ENCODE data around the gene PMFBP1. TPM values are rescaled to one million over a fixed set of nuclear protein-coding genes. Genes with fewer than 3 reads are reported as not detected.

PMFBP1 gene
- polyA plus RNA-seq (ENCODE audit: insufficient read length), result 4.7 TPM
- long read RNA-seq, donor 1, result 0 reads
- long read RNA-seq, donor 2, result 0 reads
- long read RNA-seq, donor 3, result 0 reads
- long read RNA-seq, donor 4, result 0 reads
- long read RNA-seq, donor 5, result 0 reads
- long read RNA-seq, donor 6, result 0 reads
- long read RNA-seq, donor 7, result 0 reads
- long read RNA-seq, donor 8, result 0 reads

GRCh38 chr16:72172105-72173034 lies at the start of gene PMFBP1:
Gene PMFBP1, minus strand, starts transcription at chr16:72172155. Its CDS starts 947 bp downstream, at chr16:72171208.
- no peak for DNase-seq

DNA sequence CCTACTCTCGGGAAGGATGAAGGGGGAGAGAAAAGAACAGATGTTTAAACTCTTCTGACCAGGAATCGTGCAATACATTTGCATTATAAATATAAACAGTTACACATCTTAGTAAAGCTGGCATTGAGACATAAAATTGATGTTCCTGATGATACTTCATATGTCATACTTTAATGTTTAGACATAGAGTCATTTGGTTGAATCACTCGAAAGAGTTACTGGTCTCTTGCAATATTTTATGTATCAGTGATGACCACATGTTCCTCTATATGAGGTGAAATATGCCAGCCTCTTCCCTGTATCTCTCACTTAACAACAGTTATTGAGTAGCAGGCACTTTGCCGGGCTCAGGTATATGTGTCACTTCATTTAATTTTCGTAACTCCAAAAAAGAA lies 49.7 kb upstream of the PMFBP1 start:
- DNase-seq, result no peak

GRCh38 chr16:72220875-72221629 lies 49.1 kb upstream of the PMFBP1 start:
- no peak for DNase-seq

DNA sequence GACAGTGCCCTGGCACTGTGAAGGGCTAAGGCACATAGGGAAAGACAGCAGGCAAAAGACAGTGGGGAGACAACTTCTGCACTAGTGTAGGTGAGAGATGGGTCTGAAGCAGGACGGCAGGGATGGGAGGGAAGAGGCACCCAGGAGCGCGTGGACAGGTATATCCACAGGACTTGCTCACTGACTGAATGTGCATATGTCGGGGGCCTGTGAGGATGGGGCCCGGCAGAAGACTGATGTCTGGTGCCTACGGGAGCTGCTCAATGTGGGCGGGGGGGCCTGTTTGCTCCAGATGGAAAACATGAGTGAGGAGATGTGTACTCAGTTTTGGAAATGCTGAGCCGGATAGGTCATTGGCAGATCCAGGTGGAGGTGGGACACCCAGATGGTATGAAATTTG lies 47.3 kb upstream of the PMFBP1 start:
- no peak for DNase-seq

DNA sequence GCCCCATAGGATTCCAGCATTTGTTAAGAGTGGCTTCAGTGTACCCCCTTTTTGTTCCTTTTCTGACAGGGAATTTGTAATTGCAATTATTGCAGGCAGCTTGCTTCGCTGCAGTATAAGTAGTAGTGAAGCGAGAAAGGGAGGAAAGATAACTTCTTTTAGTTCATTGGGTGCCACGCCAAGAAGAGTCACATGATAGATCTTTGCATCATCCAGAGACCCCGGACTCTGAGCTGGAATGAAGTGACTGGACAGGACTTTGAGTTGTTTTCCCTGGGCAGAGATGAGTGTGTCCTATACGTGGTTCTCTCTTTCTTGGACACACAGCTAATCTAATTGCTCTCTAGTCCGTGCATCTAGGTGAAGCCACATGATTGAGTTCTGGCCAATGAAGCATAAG lies 44.8 kb upstream of the PMFBP1 start:
- DNase-seq, result no peak

- no peak for DNase-seq
Measured at GRCh38 chr16:72214821-72215220, 42.9 kb upstream of the PMFBP1 start.

DNA sequence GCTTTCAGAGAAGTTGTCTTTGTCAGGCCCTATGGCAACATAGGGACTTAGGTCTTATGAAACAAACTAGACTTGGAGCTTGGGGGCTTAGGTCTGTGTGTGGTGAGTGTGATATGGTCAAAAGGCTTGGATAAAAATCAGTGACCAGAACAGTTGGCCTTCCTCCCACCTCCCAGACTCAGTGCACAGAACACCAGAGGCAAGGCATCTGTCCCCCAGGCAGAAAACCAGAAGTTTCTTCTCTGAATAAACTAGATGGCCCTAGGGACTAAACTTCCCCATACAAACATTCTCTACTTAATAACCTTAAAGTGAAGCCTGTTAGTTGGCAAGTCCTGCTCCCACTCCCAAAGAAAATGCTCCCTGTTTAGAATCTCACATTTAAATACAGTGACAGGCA lies 39.2 kb upstream of the PMFBP1 start:
- DNase-seq, result no peak

DNA sequence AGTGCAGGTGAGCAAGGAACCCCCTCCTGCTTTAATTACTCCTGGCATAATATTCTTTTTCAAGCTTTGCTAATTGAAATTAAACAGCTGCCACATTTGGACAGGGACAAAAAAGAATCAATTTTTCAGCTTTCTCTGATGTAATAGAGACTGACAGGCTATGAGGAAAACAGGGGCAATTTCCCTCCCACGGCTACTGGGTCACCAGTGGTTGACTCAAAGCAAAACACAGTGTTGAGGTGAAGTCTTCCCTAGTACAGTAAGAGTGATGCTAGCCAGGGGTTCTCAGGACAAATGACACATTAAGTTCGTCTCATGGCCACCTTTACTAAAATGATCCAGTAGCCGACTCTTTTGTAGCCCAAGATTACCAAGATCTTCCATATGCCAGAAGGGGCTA lies 38.6 kb upstream of the PMFBP1 start:
- DNase-seq, result no peak

DNA sequence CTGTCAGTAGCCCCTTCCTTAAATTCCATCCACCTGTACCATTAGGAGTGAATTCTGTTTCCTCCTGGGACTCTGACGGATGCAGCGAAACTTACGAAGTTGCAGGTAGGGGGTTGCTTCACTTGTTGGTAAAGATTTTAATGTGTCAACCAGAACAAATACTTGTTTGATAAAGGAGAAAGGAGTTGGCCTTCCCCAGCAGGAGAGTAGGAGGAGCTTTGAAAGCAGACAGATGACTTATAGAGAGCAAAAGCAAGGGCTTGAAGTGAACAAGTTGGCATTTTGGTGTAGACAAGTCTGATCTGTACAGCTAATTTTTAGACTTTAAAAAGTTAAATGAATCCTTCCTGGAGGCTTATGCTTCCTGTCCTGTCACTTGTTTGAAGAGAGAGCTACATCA lies 38.1 kb upstream of the PMFBP1 start:
- no peak for DNase-seq

- DNase-seq, result no peak
Measured at GRCh38 chr16:72206299-72206698, 34.3 kb upstream of the PMFBP1 start.

DNA sequence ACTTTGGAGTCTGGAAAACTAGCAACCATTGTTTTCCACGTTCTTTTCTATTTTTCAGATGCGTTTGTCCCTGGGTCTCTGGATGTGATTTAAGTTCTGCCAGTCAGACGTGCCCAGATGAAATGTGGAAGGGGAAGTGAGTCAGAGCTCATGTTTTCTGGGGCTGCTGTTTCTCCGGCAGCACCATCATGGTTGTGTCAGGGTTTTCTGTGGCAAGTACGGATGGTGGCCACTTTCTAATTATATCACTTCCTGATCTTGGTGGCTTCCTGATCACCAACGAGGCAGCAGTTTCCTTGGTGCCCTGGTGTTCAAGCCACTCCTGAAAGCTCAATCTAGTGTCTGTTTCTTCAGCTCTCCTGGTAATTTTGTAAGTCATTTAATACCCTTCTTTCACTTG lies 31.4 kb upstream of the PMFBP1 start:
- no peak for DNase-seq

GRCh38 chr16:72202014-72202413 lies 30.1 kb upstream of the PMFBP1 start:
- no peak for DNase-seq

- DNase-seq, result no peak
Measured at GRCh38 chr16:72201387-72201786, 29.4 kb upstream of the PMFBP1 start.

DNA sequence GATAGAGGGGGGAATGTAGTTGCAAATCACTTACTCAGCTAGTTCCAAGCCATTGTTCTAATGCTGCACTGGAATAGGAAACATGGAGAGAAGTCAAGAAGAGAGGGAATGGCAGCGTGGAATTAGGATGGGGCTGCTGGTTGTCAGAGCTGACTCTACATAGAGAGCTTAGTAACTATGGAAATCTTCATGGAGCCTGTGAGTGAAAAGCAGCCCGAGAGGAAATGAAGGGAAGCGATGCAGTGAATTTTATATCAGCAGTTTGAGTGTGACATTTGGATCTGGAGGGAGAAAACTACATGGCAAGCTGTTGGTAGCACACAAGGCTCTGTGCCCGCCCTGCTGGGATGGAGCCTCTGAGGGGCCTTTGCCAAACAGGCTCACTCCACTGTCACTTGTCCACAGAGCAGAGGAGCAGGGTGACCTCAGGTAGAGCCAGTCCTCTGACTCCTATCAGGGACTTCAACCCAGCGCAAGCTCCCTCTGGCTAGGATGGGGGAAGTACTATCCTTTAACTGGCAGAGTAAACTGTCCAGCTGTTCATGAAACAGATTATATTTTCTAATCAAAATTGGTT lies 27.9 kb upstream of the PMFBP1 start:
- no peak for DNase-seq

- no peak for DNase-seq
Measured at GRCh38 chr16:72198771-72199201, 26.8 kb upstream of the PMFBP1 start.

GRCh38 chr16:72198021-72198711 lies 26.2 kb upstream of the PMFBP1 start:
- DNase-seq, result peak; percentile 59

GRCh38 chr16:72197545-72197944 lies 25.6 kb upstream of the PMFBP1 start:
- DNase-seq, result no peak

- no peak for DNase-seq
Measured at GRCh38 chr16:72195609-72196008, 23.7 kb upstream of the PMFBP1 start.

- DNase-seq, result no peak
Measured at GRCh38 chr16:72191551-72191950, 19.6 kb upstream of the PMFBP1 start.

DNA sequence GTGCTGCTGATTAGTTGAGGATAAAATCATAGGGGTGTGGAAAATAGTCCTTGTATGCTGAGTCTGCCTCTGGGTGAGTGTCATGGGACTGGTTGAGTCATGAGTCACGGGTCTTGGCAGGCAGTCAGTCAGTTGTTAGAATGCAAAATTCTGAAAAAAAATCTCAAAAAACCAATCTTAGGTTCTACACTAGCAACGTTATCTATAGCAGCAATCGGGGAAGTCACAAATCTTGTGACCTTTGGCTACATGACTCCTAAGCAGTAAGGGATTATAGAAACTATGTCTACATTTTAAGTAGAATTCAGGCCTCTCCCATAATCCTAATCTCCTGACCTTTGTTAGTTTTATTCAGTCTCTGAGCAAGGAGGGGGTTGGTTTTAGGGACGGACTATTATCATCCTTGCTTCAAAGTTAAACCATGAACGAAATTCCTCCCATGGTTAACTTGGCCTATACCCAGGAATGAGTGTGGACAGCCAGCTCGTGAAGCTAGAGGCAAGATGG lies 18.0 kb upstream of the PMFBP1 start:
- no peak for DNase-seq

DNA sequence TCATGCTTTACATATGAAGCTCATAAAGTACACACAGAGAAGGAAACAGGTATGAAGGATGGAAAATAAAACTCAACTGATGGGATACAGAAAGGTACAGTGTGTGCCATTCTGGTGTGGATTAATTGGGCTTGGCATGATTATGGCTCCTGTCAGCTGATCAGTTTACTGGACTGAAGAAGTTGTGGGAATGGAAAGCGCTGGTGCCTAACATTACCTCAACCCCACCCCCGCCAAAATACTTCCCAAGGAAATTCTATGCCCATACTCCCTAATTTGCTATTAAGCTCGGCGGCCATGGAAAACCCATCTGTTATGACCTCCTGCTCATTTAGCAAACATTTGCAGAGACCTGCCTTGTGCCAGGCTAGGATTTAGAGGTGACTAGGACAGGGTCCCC lies 16.6 kb upstream of the PMFBP1 start:
- peak; percentile 68 for DNase-seq

DNA sequence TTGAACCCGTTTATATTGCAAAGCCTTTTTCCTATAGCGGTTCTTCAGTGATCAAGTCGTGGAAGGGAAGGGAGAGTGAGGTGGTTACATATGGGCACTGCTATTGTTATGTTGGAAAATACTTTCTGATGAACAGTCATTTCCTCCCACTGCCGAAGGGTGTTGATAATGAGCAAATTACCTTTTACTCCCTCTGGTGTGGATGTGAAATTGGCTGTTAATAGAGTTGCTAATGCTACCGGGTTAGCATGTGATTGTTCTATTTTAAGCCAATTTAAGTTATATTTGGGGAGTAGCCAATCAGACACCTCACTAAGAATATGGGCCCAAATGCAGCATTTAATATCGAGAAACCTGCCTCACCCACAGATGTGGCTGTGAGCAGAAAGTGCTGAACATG lies 15.6 kb upstream of the PMFBP1 start:
- DNase-seq, result no peak

All from left kidney (tissue), 8 donors.